Stimulated activated CD4-positive, alpha-beta T cell treated with anti-CD3 and anti-CD28 coated beads, Interleukin-2, amount 100 ng/mL, for 48 hours (primary cell): ENCODE data around the gene ZNF614.
"Not testable (repeated sequence)": the region's sequence is repeated elsewhere in the genome, so short reads cannot be mapped to it uniquely, and the experiment has no call there.

ENCODE experiments used
- DNase-seq, 2 donors: peaks; one replicate each; pipeline ENCODE4 v3.0.0-alpha.2; 2020

ZNF614 gene

DNA sequence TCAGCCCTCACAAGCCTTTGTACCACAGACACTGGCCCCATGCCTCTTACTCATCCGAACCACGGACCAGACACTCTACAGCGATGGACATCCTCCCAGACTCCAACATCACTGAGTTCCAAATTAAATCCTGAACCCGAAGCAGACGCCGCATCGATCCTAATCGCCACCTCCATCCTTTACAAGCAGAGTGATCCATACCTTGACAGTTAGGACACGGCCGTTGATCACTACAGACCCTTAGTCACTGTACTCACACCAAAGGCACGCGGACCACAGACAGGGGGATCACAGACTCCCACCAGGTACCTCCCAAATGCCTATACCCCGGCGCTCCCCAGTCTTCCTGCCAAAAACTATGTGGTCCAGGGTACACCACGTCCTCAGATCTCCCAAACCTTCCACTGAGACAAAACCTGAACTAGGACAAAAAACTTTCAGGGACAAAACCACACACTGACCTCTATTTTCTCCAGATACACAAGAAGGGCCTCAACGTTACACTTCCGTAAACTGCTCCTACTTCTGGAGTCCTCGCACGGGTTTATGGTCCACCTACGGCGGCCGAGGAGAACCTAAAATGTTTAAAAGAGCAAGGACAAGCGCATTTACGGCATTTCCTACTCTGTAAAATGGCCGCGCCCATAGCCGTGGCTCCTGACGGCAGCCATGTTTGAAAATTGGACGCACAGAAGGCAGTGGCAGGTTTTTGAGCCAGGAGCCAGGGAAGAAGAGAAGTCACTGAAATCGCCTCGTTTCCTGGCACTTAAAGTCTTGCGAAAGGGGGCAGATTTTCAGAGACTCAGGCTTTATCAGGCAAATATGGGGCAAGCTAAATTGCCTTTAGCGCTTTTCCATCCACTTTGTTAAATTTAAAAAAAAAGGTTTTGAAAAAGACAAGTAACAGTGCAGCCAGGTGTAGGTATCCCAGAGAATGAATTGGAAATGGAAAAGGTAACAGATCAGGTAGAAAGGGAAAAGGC lies 41.6 kb downstream of the ZNF614 start, which contains the start of gene ZNF350:
ZNF350 (minus strand) TSS at position 532 of the 983 bp plus-strand sequence. CDS start 12,480 bp downstream, outside the sequence.
- peak; percentile 72 to 73 for DNase-seq

GRCh38 chr19:51983361-51983760 lies 44.8 kb downstream of the ZNF614 start:
- DNase-seq, result no peak

DNA sequence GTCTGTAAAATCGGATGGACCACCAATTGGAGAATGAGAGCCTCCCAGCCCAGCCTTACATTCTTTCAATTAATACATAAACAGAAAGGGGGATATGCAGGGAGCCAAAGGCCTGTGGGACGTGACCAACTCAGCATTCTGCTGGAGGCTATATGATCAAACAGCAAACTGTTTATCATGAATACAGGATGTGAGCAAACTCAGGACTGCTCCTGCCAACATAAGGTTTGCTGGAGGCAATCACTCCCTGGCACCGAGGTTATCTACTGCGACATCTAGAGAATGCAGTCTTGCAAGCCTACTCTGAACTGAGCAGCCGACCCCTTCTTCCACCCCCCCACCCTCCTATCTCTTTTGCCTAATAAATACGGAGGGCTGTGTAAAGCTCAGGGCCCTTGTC lies 47.3 kb downstream of the ZNF614 start:
- not testable (repeated sequence) for DNase-seq

DNA sequence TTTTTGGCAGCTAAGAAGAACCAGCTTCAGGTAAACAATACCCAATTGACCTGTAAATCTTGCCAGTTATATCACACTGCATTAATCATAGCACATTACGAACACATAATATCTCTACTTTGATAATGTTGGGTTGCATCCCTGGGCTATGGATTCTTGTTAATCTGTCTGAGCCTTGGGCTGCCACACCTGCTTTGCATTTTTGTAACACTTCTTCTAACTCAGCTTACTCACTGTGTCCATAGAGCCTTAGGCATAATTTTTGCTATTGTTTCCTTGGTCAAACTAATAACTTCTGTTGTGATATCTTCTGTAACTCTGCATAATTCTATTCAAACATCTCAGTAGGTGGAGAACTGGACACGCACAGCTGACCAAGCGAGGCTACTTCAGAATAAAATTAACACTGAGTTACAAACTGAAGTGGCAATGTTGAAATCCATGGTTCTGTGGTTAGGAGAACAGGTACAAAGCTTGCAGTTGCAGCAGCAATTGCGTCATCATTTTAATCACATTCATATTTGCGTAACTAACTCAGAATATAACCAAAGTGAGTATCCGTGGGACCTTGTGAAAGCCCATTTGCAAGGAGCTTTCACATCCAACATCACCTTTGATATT lies 48.0 kb downstream of the ZNF614 start:
- no peak for DNase-seq

GRCh38 chr19:51978882-51979281 lies 49.3 kb downstream of the ZNF614 start:
- no peak for DNase-seq

- DNase-seq, result no peak
These were observed 50.8 kb downstream of the ZNF614 start for GRCh38 chr19:51977346-51977745.

DNA sequence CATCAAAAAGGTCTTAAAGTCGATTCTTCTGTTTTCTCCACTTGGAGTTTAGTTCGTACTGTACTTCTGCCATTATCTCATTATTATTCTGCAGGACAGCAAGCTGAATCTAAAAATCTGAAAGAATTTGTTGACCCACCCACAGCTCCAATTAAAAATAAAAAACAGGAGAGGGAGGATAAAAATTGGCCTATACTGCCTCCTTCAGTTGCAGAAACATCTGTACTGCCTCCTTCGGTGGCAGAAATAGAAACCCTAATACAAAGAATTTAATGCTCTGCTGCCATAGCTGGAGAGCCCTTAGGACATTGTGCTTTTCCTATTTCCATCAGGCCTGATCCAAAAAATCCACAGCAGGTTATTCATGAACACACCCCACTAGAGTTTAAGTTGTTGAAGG lies 51.3 kb downstream of the ZNF614 start:
- no peak for DNase-seq

- not testable (repeated sequence) for DNase-seq
These were observed 52.4 kb downstream of the ZNF614 start for GRCh38 chr19:51975787-51976186.

DNA sequence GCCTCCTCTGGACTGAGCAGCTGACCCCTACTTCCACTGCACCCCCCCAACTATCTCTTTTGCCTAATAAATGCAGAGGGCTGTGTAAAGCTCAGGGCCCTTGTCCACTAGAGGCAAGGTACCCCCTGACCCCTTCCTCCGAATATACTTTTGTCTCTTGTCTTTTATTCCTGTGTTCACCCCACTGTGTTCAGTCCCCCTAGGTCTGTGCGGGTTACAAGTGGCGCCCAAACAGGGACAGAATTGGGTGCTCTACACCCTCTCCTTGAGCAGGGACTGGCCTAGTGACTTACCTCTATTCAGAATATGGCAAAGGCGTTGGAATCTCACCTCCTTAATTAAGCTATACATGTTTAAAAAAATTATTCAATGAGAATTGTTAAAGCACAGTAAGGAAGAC lies 56.6 kb downstream of the ZNF614 start:
- no peak for DNase-seq

DNA sequence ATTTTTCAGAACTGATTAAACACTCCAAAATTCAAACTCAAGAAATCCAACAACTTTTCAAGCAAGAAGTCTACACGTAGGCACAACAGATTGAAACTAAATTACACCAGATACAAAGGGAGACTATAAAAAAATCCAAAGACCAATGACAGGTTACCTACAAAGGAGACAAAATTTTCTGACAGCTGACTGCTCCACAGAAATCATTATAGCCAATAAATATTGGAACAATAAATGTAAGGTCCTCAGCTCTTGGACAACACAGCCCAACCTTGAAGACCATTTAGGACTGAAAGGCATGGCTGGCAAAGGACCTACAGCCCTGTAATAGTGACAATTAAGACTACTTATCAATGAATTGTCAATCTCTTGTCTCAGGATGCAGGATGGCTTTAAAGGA lies 57.5 kb downstream of the ZNF614 start:
- DNase-seq, result no peak

DNA sequence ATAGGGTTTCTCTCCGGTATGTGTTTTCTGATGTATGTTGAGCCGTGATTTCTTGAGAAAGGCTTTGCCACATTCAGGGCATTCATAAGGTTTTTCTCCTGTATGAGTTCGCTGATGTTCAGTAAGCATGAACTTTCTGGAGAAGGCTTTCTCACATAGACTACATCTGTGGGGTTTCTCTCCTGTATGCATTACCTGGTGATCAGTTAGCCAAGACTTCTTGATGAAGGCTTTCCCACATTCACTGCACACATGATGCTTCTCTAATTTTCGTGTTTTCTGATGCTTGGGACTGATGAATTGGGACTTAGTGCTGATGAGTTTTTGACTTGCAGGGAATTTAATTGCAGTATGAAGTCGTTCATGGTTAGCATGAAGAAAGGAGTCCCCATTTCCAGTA lies 62.6 kb downstream of the ZNF614 start:
- no peak for DNase-seq
